Measurements from ENCODE around the gene RPUSD1.

The RPUSD1 gene

GRCh38 chr16:741986-742629, 46.1 kb downstream of the RPUSD1 start:
- no peak for DNase-seq

- DNase-seq = peak; percentile 47
Observed at GRCh38 chr16:740764-741505, 47.2 kb downstream of the RPUSD1 start, which contains the start of gene CIAO3. CIAO3 (minus strand) TSS chr16:740997; CDS start chr16:740985, 12 bp downstream.

GRCh38 chr16:740459-740763, 47.8 kb downstream of the RPUSD1 start:
- DNase-seq = no peak

- DNase-seq = no peak
Observed at GRCh38 chr16:739560-740458, 48.4 kb downstream of the RPUSD1 start.

- no peak for DNase-seq
Observed at GRCh38 chr16:736936-737481, 51.2 kb downstream of the RPUSD1 start.

- DNase-seq = no peak
Observed at GRCh38 chr16:735982-736453, 52.2 kb downstream of the RPUSD1 start.

GRCh38 chr16:734981-735881, 53.0 kb downstream of the RPUSD1 start:
- no peak for DNase-seq
